ENCODE data around the gene MB.
A peak's percentile ranks its signal among the peaks of the same experiment; 100 is the strongest.

DNA sequence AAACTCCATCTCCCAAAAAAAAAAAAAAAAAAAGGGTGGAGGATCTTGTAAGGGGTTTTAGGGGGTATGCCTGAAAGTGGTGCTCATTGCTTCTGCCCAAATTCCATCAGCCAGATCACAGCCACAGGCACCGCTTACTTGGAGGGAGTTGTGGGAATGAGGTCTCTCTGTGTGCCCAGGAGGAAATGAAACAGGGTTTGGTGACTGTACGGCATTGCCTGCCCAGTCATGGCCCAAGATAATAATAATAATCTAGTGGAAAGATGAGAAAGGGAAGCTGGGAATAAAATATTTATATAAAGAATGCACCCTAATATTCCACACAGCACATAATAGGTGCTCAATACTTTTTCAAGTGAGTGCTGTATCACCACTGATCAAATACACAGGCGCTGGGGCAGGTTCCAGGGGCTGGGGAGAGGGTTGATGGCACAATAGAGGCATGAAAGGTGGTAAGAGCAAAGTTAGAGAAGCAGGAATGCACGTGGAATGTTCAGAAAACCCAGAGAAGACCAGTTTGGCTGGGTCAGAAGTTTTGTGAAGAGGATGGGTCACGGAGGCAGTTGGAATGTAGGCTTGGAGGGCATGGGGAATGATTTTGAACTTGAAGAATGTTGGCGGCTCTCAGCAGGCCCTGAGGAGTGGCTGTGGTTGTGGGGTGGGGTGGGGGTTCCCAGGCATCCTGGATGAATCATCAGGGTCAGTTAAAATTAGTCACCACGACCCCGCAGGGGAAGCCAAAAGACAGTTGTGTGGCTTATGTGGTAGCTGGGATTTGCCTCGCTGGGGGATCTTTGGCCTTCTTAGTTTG, 12.5 kb upstream of the MB start:
- TF ChIP-seq, protein P1, sequence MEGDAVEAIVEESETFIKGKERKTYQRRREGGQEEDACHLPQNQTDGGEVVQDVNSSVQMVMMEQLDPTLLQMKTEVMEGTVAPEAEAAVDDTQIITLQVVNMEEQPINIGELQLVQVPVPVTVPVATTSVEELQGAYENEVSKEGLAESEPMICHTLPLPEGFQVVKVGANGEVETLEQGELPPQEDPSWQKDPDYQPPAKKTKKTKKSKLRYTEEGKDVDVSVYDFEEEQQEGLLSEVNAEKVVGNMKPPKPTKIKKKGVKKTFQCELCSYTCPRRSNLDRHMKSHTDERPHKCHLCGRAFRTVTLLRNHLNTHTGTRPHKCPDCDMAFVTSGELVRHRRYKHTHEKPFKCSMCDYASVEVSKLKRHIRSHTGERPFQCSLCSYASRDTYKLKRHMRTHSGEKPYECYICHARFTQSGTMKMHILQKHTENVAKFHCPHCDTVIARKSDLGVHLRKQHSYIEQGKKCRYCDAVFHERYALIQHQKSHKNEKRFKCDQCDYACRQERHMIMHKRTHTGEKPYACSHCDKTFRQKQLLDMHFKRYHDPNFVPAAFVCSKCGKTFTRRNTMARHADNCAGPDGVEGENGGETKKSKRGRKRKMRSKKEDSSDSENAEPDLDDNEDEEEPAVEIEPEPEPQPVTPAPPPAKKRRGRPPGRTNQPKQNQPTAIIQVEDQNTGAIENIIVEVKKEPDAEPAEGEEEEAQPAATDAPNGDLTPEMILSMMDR (IDR thresholded peaks at IDR 0.05): no peak
- TF ChIP-seq POLR2AphosphoS5 (IDR thresholded peaks at IDR 0.05) (peak; percentile 19), POLR2A (IDR thresholded peaks at IDR 0.05) (no peak)

All from prostate gland (tissue), 2 donors.